H9 (cell line): ENCODE data around the gene ARHGAP31. TPM values are rescaled to one million over a fixed set of nuclear protein-coding genes. Genes with fewer than 3 reads are reported as not detected.

Experiments used
- DNase-seq: peaks from one replicate; pipeline ENCODE4 v3.0.0-alpha.2; 2017
- H2AFZ ChIP-seq: one replicate; pipeline ENCODE4 v1.6.1; 2013; ENCODE audit warnings: mild to moderate bottlenecking, low read length, control low read depth, moderate library complexity
- H2AK5ac ChIP-seq: 2 replicates; pipeline ENCODE4 v1.6.1; 2013; ENCODE audit warnings: low read length, control low read depth, mixed read lengths; ENCODE audit not compliant: insufficient read length
- H2BK120ac ChIP-seq: one replicate; pipeline ENCODE4 v1.6.1; 2013; ENCODE audit warnings: low read depth, mild to moderate bottlenecking, low read length, control low read depth, inconsistent platforms; ENCODE audit not compliant: poor library complexity, severe bottlenecking
- H2BK12ac ChIP-seq: 2 replicates; pipeline ENCODE4 v1.6.1; 2013; ENCODE audit warnings: low read length, control low read depth, mixed read lengths, low read depth; ENCODE audit not compliant: insufficient read length
- H2BK15ac ChIP-seq: 2 replicates; pipeline ENCODE4 v1.6.1; 2013; ENCODE audit warnings: low read depth, low read length, control low read depth
- H2BK20ac ChIP-seq: one replicate; pipeline ENCODE4 v1.6.1; 2013; ENCODE audit warnings: low read depth, mild to moderate bottlenecking, low read length, control low read depth, inconsistent platforms; ENCODE audit not compliant: poor library complexity, severe bottlenecking
- H2BK5ac ChIP-seq: 2 replicates; pipeline ENCODE4 v1.6.1; 2013; ENCODE audit warnings: low read length, control low read depth, mixed read lengths; ENCODE audit not compliant: insufficient read length
- H3K14ac ChIP-seq: 2 replicates; pipeline ENCODE4 v1.6.1; 2013; ENCODE audit warnings: low read length, control low read depth; ENCODE audit not compliant: insufficient read depth
- H3K18ac ChIP-seq: 2 replicates; pipeline ENCODE4 v1.6.1; 2013; ENCODE audit warnings: low read depth, mild to moderate bottlenecking, mixed read lengths, low read length, control low read depth; ENCODE audit not compliant: insufficient read length
- H3K23ac ChIP-seq: 2 replicates; pipeline ENCODE4 v1.6.1; 2013; ENCODE audit warnings: low read length, control low read depth, mixed read lengths, low read depth; ENCODE audit not compliant: insufficient read length
- H3K23me2 ChIP-seq: 2 replicates; pipeline ENCODE4 v1.6.1; 2013; ENCODE audit warnings: low read depth, mild to moderate bottlenecking, mixed read lengths, low read length, control low read depth; ENCODE audit not compliant: insufficient read length, poor library complexity, severe bottlenecking
- H3K27ac ChIP-seq: 2 replicates; pipeline ENCODE4 v1.5.1; 2013; ENCODE audit warnings: low read length, control low read depth, mixed read lengths, low read depth; ENCODE audit not compliant: insufficient read length
- H3K27me3 ChIP-seq: 2 replicates; pipeline ENCODE4 v1.6.1; 2013; ENCODE audit warnings: low read length, control low read depth, inconsistent platforms; ENCODE audit not compliant: insufficient read depth
- H3K4ac ChIP-seq: 2 replicates; pipeline ENCODE4 v1.6.1; 2013; ENCODE audit warnings: low read depth, mild to moderate bottlenecking, control low read depth, inconsistent platforms, low read length, moderate library complexity
- H3K4me1 ChIP-seq: 2 replicates; pipeline ENCODE4 v1.6.1; 2013; ENCODE audit warnings: low read length, control low read depth, inconsistent platforms; ENCODE audit not compliant: insufficient read depth
- H3K4me2 ChIP-seq: 2 replicates; pipeline ENCODE4 v1.6.1; 2013; ENCODE audit warnings: low read length, control low read depth, mixed read lengths; ENCODE audit not compliant: insufficient read length, insufficient read depth
- H3K56ac ChIP-seq: 2 replicates; pipeline ENCODE4 v1.6.1; 2013; ENCODE audit warnings: low read depth, mild to moderate bottlenecking, mixed read lengths, low read length, control low read depth; ENCODE audit not compliant: insufficient read length
- H3K79me1 ChIP-seq: 2 replicates; pipeline ENCODE4 v1.6.1; 2013; ENCODE audit warnings: low read depth, mild to moderate bottlenecking, moderate library complexity, low read length, control low read depth, inconsistent platforms; ENCODE audit not compliant: insufficient read depth, poor library complexity, severe bottlenecking
- H3K79me2 ChIP-seq: 2 replicates; pipeline ENCODE4 v1.6.1; 2013; ENCODE audit warnings: low read length, control low read depth, inconsistent platforms; ENCODE audit not compliant: insufficient read depth
- H3K9ac ChIP-seq: 2 replicates; pipeline ENCODE4 v1.6.1; 2013; ENCODE audit warnings: low read length, control low read depth, mixed read lengths; ENCODE audit not compliant: insufficient read length; ENCODE audit errors: extremely low read depth
- H3K9me3 ChIP-seq: one replicate; pipeline ENCODE4 v1.6.1; 2013; ENCODE audit warnings: low read depth, low read length, inconsistent platforms; ENCODE audit not compliant: control insufficient read depth
- H3T11ph ChIP-seq: one replicate; pipeline ENCODE4 v1.6.1; 2013; ENCODE audit warnings: mild to moderate bottlenecking, low read length, control low read depth, inconsistent platforms
- H4K20me1 ChIP-seq: one replicate; pipeline ENCODE4 v1.6.1; 2013; ENCODE audit not compliant: control insufficient read depth, insufficient read length, insufficient read depth
- H4K5ac ChIP-seq: 2 replicates; pipeline ENCODE4 v1.6.1; 2013; ENCODE audit warnings: low read depth, mild to moderate bottlenecking, mixed read lengths, low read length, control low read depth; ENCODE audit not compliant: insufficient read length
- H4K8ac ChIP-seq: replicated peaks from 2 replicates; pipeline ENCODE4 v1.6.1; 2013; ENCODE audit warnings: low read length, control low read depth, mixed read lengths, low read depth; ENCODE audit not compliant: insufficient read length
- H4K91ac ChIP-seq: 2 replicates; pipeline ENCODE4 v1.6.1; 2013; ENCODE audit warnings: low read depth, mild to moderate bottlenecking, moderate library complexity, mixed read lengths, low read length, control low read depth; ENCODE audit not compliant: insufficient read length
- H3K27ac Mint-ChIP-seq, 3 experiments: 2 replicates in 2 of 3; 3 replicates in 1 of 3; pipeline ENCODE4 v1.8.0; 2020 to 2021; ENCODE audit warnings: mixed read lengths in 3 of 3, mild to moderate bottlenecking in 1 of 3, moderate library complexity in 1 of 3
- H3K27me3 Mint-ChIP-seq: 2 replicates; pipeline ENCODE4 v1.8.0; 2021; ENCODE audit warnings: low read depth, mild to moderate bottlenecking, moderate library complexity, mixed read lengths
- H3K36me3 Mint-ChIP-seq, 3 experiments: 2 replicates in 2 of 3; 3 replicates in 1 of 3; pipeline ENCODE4 v1.8.0; 2020 to 2021; ENCODE audit warnings: low read depth in 3 of 3, mixed read lengths in 3 of 3; ENCODE audit not compliant: insufficient read depth in 1 of 3
- H3K4me1 Mint-ChIP-seq, 2 experiments: 2 replicates each; pipeline ENCODE4 v1.8.0; 2020; ENCODE audit warnings: mixed read lengths in 2 of 2
- H3K4me3 Mint-ChIP-seq, 2 experiments: 2 replicates in 1 of 2; 3 replicates in 1 of 2; pipeline ENCODE4 v1.8.0; 2020 to 2021; ENCODE audit warnings: mild to moderate bottlenecking in 2 of 2, mixed read lengths in 2 of 2, moderate library complexity in 1 of 2
- H3K9me3 Mint-ChIP-seq, 2 experiments: 2 replicates in 1 of 2; 3 replicates in 1 of 2; pipeline ENCODE4 v1.8.0; 2020; ENCODE audit warnings: mild to moderate bottlenecking in 2 of 2, mixed read lengths in 2 of 2, moderate library complexity in 1 of 2
- CTCF ChIP-seq: fragments of 200-600 bp; sonication (generic); conservative IDR thresholded peaks from 3 replicates; pipeline ENCODE4 v1.8.0; 2021; ENCODE audit warnings: antibody characterized with exemption, mild to moderate bottlenecking
- WGBS: extraction: QIAGEN DNeasy Blood & Tissue Kit; methylation state at CpG from one replicate; pipeline ENCODE4 v1.1.7; 2013; ENCODE audit warnings: missing lambda C conversion rate, low lambda C conversion rate, mixed read lengths; ENCODE audit not compliant: insufficient read length; ENCODE audit errors: extremely low coverage; 5-methylcytosine and 5-hydroxymethylcytosine counted together
- total RNA-seq: library from RNA; stranded (reverse); gene quantifications from 2 replicates; pipeline ENCODE4 v1.2.1, GENCODE V29; 2021

The ARHGAP31 gene
- total RNA-seq, 1 experiment from 2014 or later, result 2.2 TPM

GRCh38 chr3:119309591-119309990 is 15.4 kb downstream of the ARHGAP31 start:
- Histone ChIP-seq H3K56ac (no peak overlapping the region), H4K20me1 (no peaks in the 10 kb centered on the region), H3K79me1 (no peaks in the 10 kb centered on the region), H2BK120ac (no peak overlapping the region), H2AFZ (no peak overlapping the region), H2BK15ac (no peak overlapping the region), H2AK5ac (no peak overlapping the region), H3K27ac (no peak overlapping the region), H3K23ac (no peak overlapping the region), H4K8ac (no peak overlapping the region), H3K27me3 (no peaks in the 10 kb centered on the region), H2BK5ac (no peak overlapping the region), H3K4me2 (no peak overlapping the region), H3T11ph (no peak overlapping the region), H4K5ac (no peak overlapping the region), H3K79me2 (no peaks in the 10 kb centered on the region), H3K9me3 (no peaks in the 10 kb centered on the region), H3K18ac (no peak overlapping the region), H3K4ac (no peak overlapping the region), H3K9ac (no peak overlapping the region), H3K23me2 (no peaks in the 10 kb centered on the region), H3K4me1 (no peaks in the 10 kb centered on the region; the same call in 1 of the 2 replicates), H2BK12ac (no peak overlapping the region), H3K14ac (no peak overlapping the region), H2BK20ac (no peak overlapping the region), H4K91ac (no peak overlapping the region)
- Mint-ChIP-seq H3K4me3 (no peak overlapping the region), H3K36me3 (peaks cover 0 to 2% (median 0%) of the 10 kb centered on the region in 3 experiments; a peak in 3 of 7 replicates), H3K27me3 (peaks cover 11% of the 10 kb centered on the region), H3K9me3 (no peaks in the 10 kb centered on the region), H3K4me1 (peaks cover 22 to 25% of the 10 kb centered on the region in 2 experiments), H3K27ac (no peak overlapping the region)
- no peak for TF ChIP-seq CTCF
- no CpG with 5 or more reads among the region's 4 CpGs for whole genome bisulfite sequencing
- DNase-seq, result no peak
